ENCODE measurements around the gene KCNIP1.

KCNIP1 gene

GRCh38 chr5:170483701-170484458 lies 19.9 kb upstream of the KCNIP1 start:
- DNase-seq = no peak

GRCh38 chr5:170484459-170484831 lies 19.4 kb upstream of the KCNIP1 start:
- no peak for DNase-seq

DNA sequence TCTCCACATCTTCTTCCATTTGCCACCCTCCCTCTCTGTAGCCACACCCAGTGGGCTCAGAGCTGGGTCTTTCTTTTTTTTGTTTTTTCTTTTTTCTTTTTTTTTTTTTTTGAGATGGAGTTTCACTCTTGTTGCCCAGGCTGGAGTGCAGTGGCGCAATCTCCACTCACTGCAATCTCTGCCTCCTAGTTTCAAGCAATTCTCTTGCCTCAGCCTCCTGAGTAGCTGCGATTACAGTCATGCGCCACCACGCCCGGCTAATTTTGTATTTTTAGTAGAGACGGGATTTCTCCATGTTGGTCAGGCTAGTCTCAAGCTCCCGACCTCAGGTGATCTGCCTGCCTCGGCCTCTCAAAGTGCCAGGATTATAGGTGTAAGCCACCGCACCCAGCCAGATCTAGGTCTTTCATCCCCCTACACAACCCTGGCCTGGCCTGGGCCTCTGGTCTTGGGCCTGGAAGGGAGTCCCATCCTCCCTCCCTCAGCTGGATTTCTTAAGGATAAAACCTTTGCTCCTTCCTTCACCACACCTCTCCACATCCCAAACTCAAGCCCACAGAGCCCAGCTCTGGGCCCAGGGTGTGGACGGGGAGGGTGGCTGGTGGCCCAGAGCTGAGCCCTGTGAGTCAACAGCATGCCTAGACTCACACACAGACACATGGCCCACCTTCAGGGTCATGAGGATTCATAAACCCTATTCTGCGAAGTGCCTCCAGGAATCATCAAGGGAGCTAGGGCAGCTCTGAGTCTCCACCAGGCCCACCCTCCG lies 18.8 kb upstream of the KCNIP1 start:
- DNase-seq = no peak

GRCh38 chr5:170485616-170485911 lies 18.3 kb upstream of the KCNIP1 start:
- DNase-seq = no peak

- DNase-seq = no peak
Observed at GRCh38 chr5:170486371-170486770, 17.4 kb upstream of the KCNIP1 start.

DNA sequence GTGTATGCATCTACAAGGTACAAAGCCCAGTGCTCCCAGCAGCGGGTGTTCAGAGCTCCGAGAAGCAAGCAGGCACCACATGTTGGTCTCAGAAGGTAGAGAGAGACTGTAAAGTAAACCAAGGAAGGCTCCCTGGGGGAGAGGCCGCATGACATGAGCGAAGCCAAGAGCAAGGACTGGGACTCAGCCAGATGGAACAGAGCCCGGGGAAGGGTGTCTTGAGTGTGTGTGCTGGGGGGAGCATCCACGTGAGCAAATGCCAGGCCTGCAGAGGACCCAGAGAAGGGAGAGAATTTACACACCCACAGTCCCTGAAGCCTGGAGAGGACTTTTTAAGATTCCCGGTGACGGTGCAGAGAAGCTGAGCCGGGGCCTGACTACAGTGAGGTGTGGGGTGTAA lies 15.2 kb upstream of the KCNIP1 start:
- DNase-seq = no peak

DNA sequence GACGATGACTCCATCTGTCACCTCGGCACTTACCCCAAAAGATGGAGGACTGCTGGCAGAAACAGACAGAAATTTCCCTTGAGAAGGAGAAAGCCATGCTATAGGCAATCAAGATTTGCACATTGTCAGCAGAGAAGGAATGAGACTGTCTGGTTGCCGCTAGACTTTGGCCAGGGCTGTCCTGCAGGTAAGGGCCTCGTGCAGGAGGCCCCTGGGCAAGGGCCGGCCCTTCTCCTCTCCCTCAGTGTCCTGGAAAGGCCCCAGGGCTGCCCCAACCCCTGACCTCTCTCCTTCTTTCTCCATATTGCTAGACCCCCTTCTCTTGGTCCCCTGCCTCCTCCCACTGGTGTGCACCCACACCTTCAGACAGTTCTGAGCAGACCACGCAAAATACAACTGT lies 14.6 kb upstream of the KCNIP1 start:
- DNase-seq = no peak

DNA sequence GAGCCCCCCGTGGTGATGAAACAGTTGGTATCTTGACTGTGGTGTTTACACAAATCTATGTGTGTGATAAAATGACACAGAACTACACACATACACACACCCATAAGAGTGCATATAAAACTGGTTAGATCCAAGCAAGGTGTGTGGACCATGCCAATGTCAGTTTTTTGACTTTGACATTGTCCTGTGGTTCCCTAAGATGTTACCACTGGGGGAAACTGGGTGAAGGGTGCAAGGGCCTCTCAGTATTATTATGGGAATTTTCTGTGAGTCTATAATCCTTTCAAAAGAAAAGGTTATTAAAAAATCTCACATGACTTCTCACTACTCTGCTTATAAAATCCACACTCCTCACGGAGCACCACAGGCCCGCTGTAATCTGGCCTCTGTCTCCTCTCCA lies 13.4 kb upstream of the KCNIP1 start:
- no peak for DNase-seq

GRCh38 chr5:170491479-170491878 lies 12.3 kb upstream of the KCNIP1 start:
- DNase-seq = no peak

DNA sequence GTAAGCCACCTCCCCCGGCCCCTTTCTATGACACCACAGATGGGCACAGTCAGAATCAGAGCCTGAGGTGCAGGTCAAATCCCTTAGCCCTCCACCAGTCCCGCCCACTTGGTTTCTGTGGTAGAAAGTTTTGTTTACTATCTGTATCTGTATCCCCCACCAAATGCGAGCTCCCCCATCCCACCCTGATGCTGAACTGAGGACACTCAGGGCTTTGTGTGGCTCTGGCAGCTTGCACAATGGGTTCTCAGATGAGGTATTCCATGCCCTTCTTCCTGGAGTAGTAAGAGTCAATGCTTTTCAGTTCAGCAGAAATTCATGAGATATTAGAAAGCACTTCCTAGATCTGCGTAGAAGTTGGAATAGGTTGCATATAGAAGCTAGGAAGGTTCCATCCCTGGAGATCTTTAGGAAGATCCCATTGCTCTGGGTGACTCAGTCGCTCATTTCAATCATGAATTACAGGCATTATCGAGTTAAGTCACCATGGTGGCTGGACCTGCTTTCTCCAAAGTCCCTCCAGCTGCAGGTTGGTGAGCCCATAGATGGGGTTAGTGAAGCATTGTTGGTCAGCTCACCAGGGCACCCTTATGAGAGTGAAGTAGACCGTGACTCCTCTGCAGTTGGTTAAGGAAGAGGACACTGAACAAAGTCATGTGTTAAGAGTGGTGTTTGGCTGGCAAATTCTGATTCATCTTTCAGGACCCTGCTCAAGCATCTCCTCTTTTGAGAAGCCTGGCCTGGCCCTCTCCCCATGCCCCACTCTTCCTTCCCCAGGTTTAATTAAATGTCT lies 10.6 kb upstream of the KCNIP1 start:
- DNase-seq = no peak

- no peak for DNase-seq
Observed at GRCh38 chr5:170494041-170494440, 9.8 kb upstream of the KCNIP1 start.

DNA sequence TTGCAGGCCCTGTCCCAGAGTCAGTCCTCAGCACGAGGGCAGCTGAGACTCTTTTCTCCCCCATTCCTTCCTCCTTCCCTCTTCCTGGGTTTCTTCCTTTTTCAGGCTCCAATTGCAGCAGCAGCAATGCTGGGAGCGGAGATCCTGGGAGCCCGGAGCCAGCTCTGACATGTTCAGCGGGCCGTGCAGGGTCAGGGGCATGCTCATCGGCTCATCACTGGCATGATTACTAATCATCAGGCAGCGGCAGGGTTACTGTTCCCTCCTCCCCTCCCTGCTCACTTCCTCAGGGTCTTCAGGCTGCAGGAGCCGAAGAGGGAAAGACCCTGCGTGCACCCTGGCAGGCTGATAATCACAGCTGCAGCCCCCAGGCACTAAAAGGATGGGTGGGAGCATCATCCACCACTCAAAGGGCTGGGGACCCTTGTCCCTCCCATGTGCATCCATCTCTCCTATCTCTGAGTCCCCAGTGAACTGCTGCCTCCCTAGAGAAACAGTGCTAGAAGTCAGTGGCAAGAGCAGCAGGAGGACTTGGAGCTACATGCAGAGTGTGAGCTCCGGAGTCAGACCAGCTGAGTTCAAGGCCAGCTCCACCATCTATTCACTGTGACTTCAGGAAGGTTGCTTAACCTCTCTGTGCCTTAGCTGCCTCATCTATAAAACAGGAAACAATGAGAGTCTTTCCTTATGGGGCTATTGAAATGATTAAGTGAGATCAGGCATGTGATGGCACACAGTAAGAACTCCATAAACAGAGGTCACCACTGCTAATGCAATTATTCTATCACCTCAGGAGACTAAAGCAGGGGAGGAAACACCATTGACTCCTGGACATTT lies 7.8 kb upstream of the KCNIP1 start:
- DNase-seq = no peak

DNA sequence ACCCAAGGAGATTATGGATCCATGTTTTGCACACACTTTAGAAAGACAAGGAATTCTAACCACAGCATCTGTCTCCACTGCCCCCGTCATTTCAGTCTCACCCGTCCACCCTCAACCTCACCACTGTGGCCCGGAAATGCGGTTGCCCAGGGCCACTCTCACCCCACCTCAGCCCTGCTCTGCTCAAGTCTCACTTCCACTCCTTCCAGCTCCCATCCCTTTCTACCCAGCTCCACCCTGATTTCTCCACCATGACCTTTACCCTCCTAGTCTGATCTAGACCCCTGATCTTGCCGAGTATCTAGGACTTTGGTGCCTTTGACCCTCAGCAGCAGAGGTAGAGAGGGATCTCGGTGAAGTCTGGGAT lies 7.2 kb upstream of the KCNIP1 start:
- DNase-seq = no peak

- no peak for DNase-seq
Observed at GRCh38 chr5:170497311-170498038, 6.3 kb upstream of the KCNIP1 start.

GRCh38 chr5:170498811-170499351 lies 4.9 kb upstream of the KCNIP1 start:
- DNase-seq = no peak

DNA sequence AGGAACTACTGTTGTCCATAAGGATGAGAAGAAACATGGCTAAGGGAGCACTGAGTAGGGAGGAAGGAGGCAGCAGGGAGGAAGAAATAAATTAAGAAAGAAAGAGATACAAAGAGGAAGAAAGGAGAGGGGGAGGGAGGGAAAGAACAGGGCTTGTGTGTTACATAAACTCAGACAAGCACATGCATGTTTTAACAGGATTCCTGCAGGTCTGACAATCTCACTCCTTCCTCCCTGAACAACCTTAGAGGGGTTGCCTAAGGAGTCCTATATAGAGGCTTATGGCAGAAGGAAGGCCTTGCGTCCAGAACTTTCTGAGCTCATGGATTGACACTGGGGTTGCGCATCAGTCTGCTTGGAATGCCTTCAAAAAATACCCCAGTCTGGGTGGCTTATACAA lies 4.2 kb upstream of the KCNIP1 start:
- DNase-seq = no peak

DNA sequence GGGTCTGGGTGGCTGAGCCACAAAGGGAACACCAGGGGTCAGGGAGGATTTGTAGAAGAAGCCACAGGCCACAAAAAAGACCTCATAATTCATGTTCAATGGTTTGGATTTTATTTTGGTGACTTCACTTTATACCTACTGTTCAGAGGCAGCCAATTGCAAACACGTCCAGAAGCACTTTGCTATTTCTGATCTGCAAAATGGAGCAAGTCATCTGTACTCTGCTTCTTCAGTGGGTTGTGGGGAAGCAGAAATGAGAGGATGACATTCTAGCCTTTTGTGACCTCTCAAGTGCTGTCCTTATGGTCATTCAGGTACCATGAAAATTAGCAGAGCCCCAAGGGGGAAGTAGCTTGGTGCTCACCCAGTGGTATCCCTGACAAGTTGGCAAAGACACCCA lies 2.5 kb upstream of the KCNIP1 start:
- DNase-seq = no peak

DNA sequence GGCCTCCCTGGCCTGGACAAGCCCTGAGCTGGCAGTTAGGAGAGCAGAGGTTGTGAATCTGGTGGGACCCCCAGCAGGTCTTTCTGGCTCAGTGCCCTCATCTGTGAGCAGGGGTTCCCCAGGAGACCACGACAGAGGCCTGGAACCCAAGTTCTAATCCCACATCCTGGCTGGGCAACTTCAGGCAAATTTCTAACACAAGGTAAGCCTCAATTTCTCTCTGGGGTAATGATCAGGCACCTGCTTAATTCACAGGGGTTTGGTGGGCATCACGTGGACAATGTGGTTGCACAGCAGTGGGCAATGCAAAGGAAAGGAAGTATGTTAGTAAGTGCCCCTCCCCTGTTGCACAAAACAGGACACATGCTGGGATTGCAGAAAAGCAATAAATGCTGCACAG lies 1.9 kb upstream of the KCNIP1 start:
- DNase-seq = no peak

- no peak for DNase-seq
Observed at GRCh38 chr5:170504616-170505266, 921 bp downstream of the KCNIP1 start.

DNA sequence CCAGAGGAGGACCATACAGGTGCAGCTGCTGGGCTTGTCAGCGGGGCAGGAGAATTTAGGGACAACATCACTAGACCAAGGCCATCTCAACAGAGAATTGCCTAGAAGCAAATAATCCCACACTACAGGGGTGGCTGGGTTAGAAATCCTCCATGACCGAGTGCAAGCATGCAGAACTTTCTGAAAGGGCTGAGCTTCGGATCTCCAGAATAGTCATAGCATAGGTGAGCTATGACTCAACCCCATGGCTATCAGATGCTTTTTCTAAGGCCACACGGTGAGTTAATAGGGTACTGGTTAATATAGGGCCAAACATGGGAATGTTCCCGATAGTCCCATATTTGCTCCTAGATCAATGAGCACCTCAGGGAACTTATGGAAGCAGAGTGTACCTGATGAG lies 4.2 kb downstream of the KCNIP1 start:
- no peak for DNase-seq

DNA sequence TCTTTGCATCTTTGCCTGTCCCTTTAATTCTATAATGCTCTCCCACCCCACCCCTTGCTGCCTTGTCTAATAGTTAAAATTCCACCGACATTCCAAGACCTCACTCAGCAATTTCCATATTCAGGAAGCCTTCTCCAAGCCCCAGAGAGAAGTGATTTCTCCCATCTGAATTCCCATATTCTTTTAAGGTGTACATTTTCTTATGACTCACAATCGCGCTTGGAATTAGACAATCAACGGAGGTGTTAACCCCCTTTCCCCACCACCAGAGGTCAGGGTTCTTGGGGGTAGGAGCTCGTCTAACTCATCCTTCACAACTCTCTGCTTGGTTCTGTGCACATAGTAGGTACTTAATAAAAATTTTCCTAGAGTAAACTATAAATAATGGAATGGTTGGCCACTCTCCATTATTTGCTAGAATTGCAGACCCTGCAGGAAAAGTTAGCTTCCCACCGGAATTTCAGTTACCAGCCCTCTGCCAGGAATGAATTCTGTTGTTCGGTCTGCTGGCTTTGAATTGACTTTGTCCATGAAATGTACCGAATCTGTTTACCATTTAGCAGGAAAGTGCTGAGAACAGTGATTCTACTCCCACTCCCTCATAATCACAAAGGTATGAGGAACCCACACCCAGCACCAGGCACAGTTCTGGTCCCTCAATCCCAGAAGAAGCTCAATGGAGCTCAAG lies 5.0 kb downstream of the KCNIP1 start:
- DNase-seq = no peak

Data from NCI-H1694 treated with DMSO at 0.1 percent for 48 hours (cell line).